GM15510 (cell line): Measurements from ENCODE around the gene SARS1.

Experiments used
- POLR2A ChIP-seq: IDR thresholded peaks from 3 replicates; pipeline ENCODE4 v1.6.1; 2011; ENCODE audit warnings: borderline replicate concordance; ENCODE audit not compliant: insufficient read length; ENCODE audit errors: extremely low read depth

SARS1 gene

GRCh38 chr1:109239047-109239408 lies 25.3 kb downstream of the SARS1 start:
- no peak for TF ChIP-seq POLR2A

GRCh38 chr1:109239409-109240068 lies 25.8 kb downstream of the SARS1 start:
- TF ChIP-seq POLR2A, result no peak

- no peak for TF ChIP-seq POLR2A
Observed at GRCh38 chr1:109240158-109241152, 26.7 kb downstream of the SARS1 start.

- no peak for TF ChIP-seq POLR2A
Observed at GRCh38 chr1:109241344-109241743, 27.6 kb downstream of the SARS1 start.

- TF ChIP-seq POLR2A, result no peak
Observed at GRCh38 chr1:109241841-109242345, 28.2 kb downstream of the SARS1 start.

- TF ChIP-seq POLR2A, result no peak
Observed at GRCh38 chr1:109242387-109242786, 28.7 kb downstream of the SARS1 start.

GRCh38 chr1:109243221-109243620 lies 29.5 kb downstream of the SARS1 start:
- TF ChIP-seq POLR2A, result no peak

GRCh38 chr1:109243860-109244552 lies 30.3 kb downstream of the SARS1 start:
- no peak for TF ChIP-seq POLR2A

GRCh38 chr1:109246141-109246551 lies 32.4 kb downstream of the SARS1 start:
- no peak for TF ChIP-seq POLR2A

- TF ChIP-seq POLR2A, result no peak
Observed at GRCh38 chr1:109247401-109248365, 34.0 kb downstream of the SARS1 start.

GRCh38 chr1:109248444-109248796 lies 34.7 kb downstream of the SARS1 start:
- TF ChIP-seq POLR2A, result no peak

GRCh38 chr1:109248797-109249629 lies 35.3 kb downstream of the SARS1 start, which contains the start of gene CELSR2:
Gene CELSR2, plus strand, starts transcription at chr1:109249539. Its CDS starts 541 bp downstream, at chr1:109250080.
- TF ChIP-seq POLR2A, result no peak

GRCh38 chr1:109249654-109250401 lies 36.1 kb downstream of the SARS1 start:
- no peak for TF ChIP-seq POLR2A
